ENCODE results near the gene MYH9.

The MYH9 gene

DNA sequence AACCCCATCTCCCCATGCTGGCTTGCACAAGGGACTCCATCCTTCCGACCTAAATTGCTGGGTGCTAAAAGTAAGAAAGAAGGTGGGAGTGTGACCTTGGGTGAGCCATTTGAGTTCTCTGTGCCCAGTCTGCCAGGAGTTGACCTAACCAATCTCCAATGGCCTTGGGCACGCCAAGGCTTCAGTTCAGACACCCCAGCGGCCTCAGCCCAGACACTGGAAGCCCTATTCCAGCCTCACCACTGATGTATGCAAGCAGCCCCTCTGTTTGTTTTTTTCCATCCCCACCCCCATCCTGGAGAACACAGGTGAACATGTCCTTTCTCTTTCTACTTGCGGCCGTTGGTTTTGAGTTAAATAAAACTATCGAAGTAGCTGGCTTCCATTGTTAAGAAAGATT, 31.9 kb downstream of the MYH9 start:
- DNase-seq, result no peak
- no peaks in the 10 kb centered on the region for H3K27me3 ChIP-seq
- no peaks in the 10 kb centered on the region for H3K9me3 ChIP-seq
- H3K4me3 ChIP-seq, result peak overlapping the region; percentile 15 to 19
- peak overlapping the region; percentile 95 for H3K27ac ChIP-seq
- intact Hi-C loops (cut with DNase I; ENCODE audit: low total_unique reads), result no loop called here
- H3K36me3 ChIP-seq, result no peaks in the 10 kb centered on the region
- peaks cover 5 to 98% (median 93%) of the 10 kb centered on the region in 4 donors for H3K4me1 ChIP-seq
- TF ChIP-seq, protein P1, sequence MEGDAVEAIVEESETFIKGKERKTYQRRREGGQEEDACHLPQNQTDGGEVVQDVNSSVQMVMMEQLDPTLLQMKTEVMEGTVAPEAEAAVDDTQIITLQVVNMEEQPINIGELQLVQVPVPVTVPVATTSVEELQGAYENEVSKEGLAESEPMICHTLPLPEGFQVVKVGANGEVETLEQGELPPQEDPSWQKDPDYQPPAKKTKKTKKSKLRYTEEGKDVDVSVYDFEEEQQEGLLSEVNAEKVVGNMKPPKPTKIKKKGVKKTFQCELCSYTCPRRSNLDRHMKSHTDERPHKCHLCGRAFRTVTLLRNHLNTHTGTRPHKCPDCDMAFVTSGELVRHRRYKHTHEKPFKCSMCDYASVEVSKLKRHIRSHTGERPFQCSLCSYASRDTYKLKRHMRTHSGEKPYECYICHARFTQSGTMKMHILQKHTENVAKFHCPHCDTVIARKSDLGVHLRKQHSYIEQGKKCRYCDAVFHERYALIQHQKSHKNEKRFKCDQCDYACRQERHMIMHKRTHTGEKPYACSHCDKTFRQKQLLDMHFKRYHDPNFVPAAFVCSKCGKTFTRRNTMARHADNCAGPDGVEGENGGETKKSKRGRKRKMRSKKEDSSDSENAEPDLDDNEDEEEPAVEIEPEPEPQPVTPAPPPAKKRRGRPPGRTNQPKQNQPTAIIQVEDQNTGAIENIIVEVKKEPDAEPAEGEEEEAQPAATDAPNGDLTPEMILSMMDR (IDR thresholded peaks at IDR 0.05), result no peak

DNA sequence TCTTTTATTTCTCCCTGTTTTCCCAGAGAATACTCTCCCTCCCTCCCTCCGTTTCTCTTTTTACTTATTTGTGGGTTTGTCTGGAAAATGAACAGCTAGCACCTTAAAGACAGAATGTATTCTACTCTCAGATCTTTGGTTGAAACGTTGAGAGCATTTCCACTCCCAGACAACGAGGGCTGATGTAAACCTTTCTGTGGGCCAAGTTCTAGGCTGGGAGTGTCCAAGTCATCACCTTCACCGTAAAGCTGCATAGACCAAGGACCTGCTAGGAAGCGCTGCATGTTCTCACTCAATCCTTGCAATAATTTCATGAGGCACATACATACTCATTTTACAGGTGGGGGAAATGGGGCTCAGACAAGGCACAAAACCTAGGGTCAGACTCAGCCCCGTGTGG, 32.4 kb downstream of the MYH9 start:
- intact Hi-C loops (cut with DNase I; ENCODE audit: low total_unique reads), result no loop called here
- no peak for DNase-seq
- TF ChIP-seq, protein P1 (IDR thresholded peaks at IDR 0.05), result no peak
- Histone ChIP-seq H3K4me3 (peak overlapping the region; percentile 15 to 19), H3K27me3 (no peaks in the 10 kb centered on the region), H3K36me3 (no peaks in the 10 kb centered on the region), H3K9me3 (no peaks in the 10 kb centered on the region), H3K27ac (peak overlapping the region; percentile 95), H3K4me1 (peaks cover 5 to 98% (median 93%) of the 10 kb centered on the region in 4 donors)

DNA sequence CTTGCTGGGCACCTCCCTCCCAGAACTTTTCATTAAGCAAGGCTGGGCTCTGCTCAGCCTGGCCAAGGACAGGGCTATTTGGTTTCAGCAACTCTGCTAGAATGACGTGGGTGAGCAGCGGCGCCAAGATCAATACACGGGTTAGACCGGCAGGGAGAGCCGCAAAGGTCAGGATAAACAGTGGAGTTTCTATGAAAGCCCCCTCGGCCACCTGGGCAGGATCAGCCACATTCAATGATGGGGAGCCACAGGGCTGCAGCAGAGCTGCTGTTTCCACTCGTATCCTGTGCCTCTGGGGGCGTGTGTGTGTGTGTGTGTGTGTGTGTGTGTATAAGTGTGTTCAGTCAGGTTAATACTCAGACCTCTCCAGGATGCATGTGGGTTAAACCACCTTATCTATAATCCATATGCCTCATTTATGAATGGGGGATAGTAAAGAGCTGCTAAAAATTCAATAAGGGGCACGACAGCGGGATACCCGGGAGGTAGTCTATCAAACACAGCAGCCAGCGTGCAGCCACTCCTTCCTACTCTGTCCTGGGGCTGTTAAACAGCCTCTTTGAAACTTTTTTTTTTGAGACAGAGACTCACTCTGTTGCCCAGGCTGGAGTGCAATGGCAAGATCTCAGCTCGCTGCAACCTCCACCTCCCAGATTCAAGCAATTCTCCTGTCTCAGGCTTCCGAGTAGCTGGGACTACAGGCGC, 34.8 kb downstream of the MYH9 start:
- Histone ChIP-seq H3K27me3 (no peaks in the 10 kb centered on the region), H3K9me3 (no peaks in the 10 kb centered on the region), H3K27ac (peak overlapping the region; percentile 95), H3K4me1 (peaks cover 0 to 98% (median 93%) of the 10 kb centered on the region in 4 donors), H3K36me3 (peaks cover 4 to 11% (median 5%) of the 10 kb centered on the region in 3 donors), H3K4me3 (peak overlapping the region; percentile 30 to 36)
- intact Hi-C loops (cut with DNase I; ENCODE audit: low total_unique reads), result loop anchor here (5.0 kb wide), 1 partner anchor 34 kb away; the partner anchor contains the start of gene MYH9
- TF ChIP-seq, protein P1 (IDR thresholded peaks at IDR 0.05), result no peak
- DNase-seq, result peak; percentile 86 to 96

DNA sequence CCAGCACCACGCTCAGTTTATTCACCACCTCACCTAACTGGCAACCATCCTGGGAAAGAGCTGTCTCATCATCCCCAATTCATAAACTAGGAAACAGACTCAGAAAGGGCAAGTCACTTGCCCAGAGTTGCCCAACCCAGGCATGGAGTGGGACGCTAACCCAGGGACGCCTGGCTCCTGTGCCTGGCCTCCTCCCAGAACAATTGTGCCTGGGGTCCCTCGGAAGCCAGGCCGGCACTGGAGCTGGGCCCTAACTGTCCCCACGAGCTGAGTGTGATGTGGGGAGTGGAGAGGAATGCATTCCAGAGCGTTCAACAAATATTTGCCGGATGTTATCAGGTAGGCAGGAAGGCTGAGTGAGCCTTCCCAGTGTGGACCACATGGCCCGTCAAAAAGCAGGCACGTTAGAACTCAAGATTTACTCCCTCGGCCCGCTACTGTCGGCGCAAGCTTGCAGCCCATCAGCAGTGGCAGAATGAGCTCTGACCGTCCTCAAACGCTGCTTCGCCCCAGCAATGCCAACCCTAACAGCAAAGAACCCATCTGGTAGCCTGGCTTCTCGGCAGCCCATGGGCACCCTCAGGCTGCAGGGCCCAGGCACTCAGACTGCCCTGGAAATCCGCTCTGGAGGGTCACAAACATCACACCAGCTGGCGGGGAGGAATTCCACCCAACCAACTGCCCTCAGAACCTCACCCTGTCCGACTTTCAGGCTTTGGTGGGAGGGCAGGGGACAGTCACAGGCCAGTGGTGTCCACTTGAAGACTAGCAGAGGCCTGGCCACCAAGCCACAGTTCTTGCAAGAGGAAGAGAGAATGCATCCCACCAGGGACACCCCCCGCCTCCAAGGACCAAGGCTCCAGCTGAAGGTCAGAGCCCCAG, 35.6 kb downstream of the MYH9 start:
- H3K27ac ChIP-seq, result peak overlapping the region; percentile 95
- intact Hi-C loops (cut with DNase I; ENCODE audit: low total_unique reads), result loop anchor here (5.0 kb wide), 1 partner anchor 35 kb away; the partner anchor contains the start of gene MYH9
- no peaks in the 10 kb centered on the region for H3K9me3 ChIP-seq
- TF ChIP-seq, protein P1 (IDR thresholded peaks at IDR 0.05), result no peak
- peaks cover 0 to 97% (median 91%) of the 10 kb centered on the region in 4 donors for H3K4me1 ChIP-seq
- H3K27me3 ChIP-seq, result no peaks in the 10 kb centered on the region
- DNase-seq, result peak in 1 of 2 donors; percentile 86
- peak overlapping the region; percentile 30 to 36 for H3K4me3 ChIP-seq
- peaks cover 4 to 14% (median 9%) of the 10 kb centered on the region in 3 donors for H3K36me3 ChIP-seq

DNA sequence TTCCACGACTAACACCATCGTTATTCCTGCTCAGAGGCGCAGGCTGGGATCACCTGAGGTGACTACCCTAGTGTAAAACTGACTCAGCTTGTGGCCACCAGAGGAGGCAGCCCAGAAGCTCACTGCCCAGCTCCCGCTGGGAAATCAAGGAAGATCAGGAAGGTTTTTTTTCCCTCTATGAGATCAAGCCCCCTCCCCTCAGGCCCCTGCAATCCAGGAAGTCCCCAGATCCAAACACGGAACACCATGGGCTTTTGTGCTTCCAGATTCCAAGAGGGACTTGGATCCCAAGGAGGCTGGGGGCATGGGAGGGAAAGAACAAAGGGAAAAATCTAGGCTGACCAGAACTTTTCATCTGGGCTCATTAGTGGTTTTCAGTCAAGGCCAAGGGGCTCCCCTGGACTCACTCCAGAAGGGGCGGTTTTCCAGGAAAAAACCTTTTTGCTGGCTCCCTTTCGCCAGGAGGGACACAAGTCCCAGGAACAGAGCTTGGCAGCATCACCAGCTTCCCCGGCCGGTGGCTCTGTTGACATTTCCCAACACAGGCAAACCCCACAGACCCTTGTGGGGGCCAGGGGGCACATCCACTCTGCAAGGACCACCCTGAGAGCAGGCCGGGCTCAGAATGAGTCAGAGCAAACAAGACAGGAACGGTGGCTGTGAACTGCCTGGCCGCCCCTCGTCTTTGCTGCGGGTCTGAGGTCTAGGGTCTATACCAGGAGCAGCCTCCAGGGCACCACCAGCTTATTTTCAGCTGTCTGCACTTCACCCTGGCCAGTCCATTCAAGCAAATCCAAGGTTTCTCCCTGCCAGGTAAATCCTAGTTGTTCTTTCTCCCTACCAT, 36.8 kb downstream of the MYH9 start:
- Histone ChIP-seq H3K9me3 (no peaks in the 10 kb centered on the region), H3K36me3 (peaks cover 6 to 24% (median 11%) of the 10 kb centered on the region in 3 donors), H3K27ac (peak overlapping the region; percentile 95), H3K27me3 (no peaks in the 10 kb centered on the region), H3K4me3 (peak overlapping the region; percentile 11 to 36), H3K4me1 (peaks cover 0 to 97% (median 89%) of the 10 kb centered on the region in 4 donors)
- TF ChIP-seq, protein P1 (IDR thresholded peaks at IDR 0.05), result peak in 1 of 2 experiments; percentile 11
- intact Hi-C loops (cut with DNase I; ENCODE audit: low total_unique reads), result loop anchor here (5.0 kb wide), 1 partner anchor 36 kb away; the partner anchor contains the start of gene MYH9
- DNase-seq, result peak in 1 of 2 donors; percentile 88

Measured in tibial artery (tissue), 4 donors.